SK-N-SH (cell line): ENCODE measurements around the gene SPATA32. TPM values are rescaled to one million over a fixed set of nuclear protein-coding genes. Genes with fewer than 3 reads are reported as not detected.

ENCODE experiments used
- CHD2 ChIP-seq: fragments of 150-350 bp; IDR thresholded peaks from 2 replicates; pipeline ENCODE4 v1.6.1; 2018; ENCODE audit warnings: low read length; ENCODE audit not compliant: partially characterized antibody
- CTCF ChIP-seq: fragments of 200-600 bp; sonication (generic); IDR thresholded peaks from 2 replicates; pipeline ENCODE4 v1.6.1; 2017; ENCODE audit warnings: antibody characterized with exemption, mild to moderate bottlenecking, moderate library complexity
- ELF1 ChIP-seq: IDR thresholded peaks from 2 replicates; pipeline ENCODE4 v1.4.0; 2012
- EZH2phosphoT487 ChIP-seq: fragments of 200-600 bp; sonication (generic); IDR thresholded peaks from 2 replicates; pipeline ENCODE4 v1.6.1; 2017; ENCODE audit warnings: low read depth, mixed run types, mild to moderate bottlenecking, antibody characterized with exemption, moderate library complexity, borderline replicate concordance
- FOSL2 ChIP-seq: IDR thresholded peaks from 2 replicates; pipeline ENCODE4 v1.4.0; 2012; ENCODE audit warnings: low read depth, mild to moderate bottlenecking, moderate library complexity, borderline replicate concordance
- FOXJ3 ChIP-seq: sonication (generic); formaldehyde crosslinking; IDR thresholded peaks from 2 replicates; pipeline ENCODE4 v1.5.1; 2020; ENCODE audit warnings: mild to moderate bottlenecking, missing genetic modification reagents
- FOXM1 ChIP-seq: IDR thresholded peaks from 2 replicates; pipeline ENCODE4 v1.4.0; 2012; ENCODE audit warnings: low read depth, mild to moderate bottlenecking
- GABPA ChIP-seq: IDR thresholded peaks from 2 replicates; pipeline ENCODE4 v1.4.0; 2012; ENCODE audit warnings: low read depth, mild to moderate bottlenecking
- GATA2 ChIP-seq: sonication (generic); formaldehyde crosslinking; IDR thresholded peaks from 2 replicates; pipeline ENCODE4 v1.5.0; 2020; ENCODE audit warnings: mild to moderate bottlenecking, missing genetic modification reagents
- JUND ChIP-seq: IDR thresholded peaks from 2 replicates; pipeline ENCODE4 v1.4.0; 2012
- MEF2A ChIP-seq: IDR thresholded peaks from 2 replicates; pipeline ENCODE4 v1.4.0; 2012; ENCODE audit warnings: low read depth, borderline replicate concordance
- MXI1 ChIP-seq: IDR thresholded peaks from 2 replicates; pipeline ENCODE4 v1.6.1; 2012; ENCODE audit warnings: mild to moderate bottlenecking, low read depth, low read length, improper control_type of control experiment
- NRF1 ChIP-seq: IDR thresholded peaks from 2 replicates; pipeline ENCODE4 v1.6.1; 2012; ENCODE audit warnings: low read depth, mild to moderate bottlenecking, low read length
- POLR2AphosphoS5 ChIP-seq: IDR thresholded peaks from 2 replicates; pipeline ENCODE4 v1.6.1; 2012; ENCODE audit warnings: low read depth, low read length
- RCOR1 ChIP-seq: fragments of 150-350 bp; IDR thresholded peaks from 2 replicates; pipeline ENCODE4 v1.6.1; 2017; ENCODE audit warnings: antibody characterized with exemption, low read length
- SIN3A ChIP-seq: IDR thresholded peaks from 2 replicates; pipeline ENCODE4 v1.6.1; 2012; ENCODE audit warnings: low read depth, mild to moderate bottlenecking, low read length, moderate library complexity, borderline replicate concordance
- SMC3 ChIP-seq: IDR thresholded peaks from 2 replicates; pipeline ENCODE4 v1.6.1; 2012; ENCODE audit warnings: low read depth, low read length, improper control_type of control experiment
- TAF1 ChIP-seq: IDR thresholded peaks from 2 replicates; pipeline ENCODE4 v1.6.1; 2012; ENCODE audit warnings: low read depth, mild to moderate bottlenecking, low read length, moderate library complexity, borderline replicate concordance
- TCF12 ChIP-seq: IDR thresholded peaks from 2 replicates; pipeline ENCODE4 v1.4.0; 2012
- TEAD4 ChIP-seq: IDR thresholded peaks from 2 replicates; pipeline ENCODE4 v1.4.0; 2012; ENCODE audit warnings: mild to moderate bottlenecking, borderline replicate concordance; ENCODE audit not compliant: insufficient read depth
- YY1 ChIP-seq: IDR thresholded peaks from 2 replicates; pipeline ENCODE4 v1.4.0; 2012; ENCODE audit warnings: low read depth, mild to moderate bottlenecking
- ZBTB33 ChIP-seq: IDR thresholded peaks from 2 replicates; pipeline ENCODE4 v1.4.0; 2012; ENCODE audit warnings: low read depth, borderline replicate concordance
- polyA plus RNA-seq, 3 experiments: library from polyadenylated mRNA; depleted of rRNA; stranded (reverse); fragments of >200 nt; gene quantifications; 2 replicates each; pipeline ENCODE4 v1.2.3, GENCODE V29; 2012
- TF ChIP-seq, protein P1 (sequence below): IDR thresholded peaks from 2 replicates; pipeline ENCODE4 v1.4.0; 2012; ENCODE audit warnings: low read depth
- TF ChIP-seq, protein P2 (sequence below): fragments of 150-350 bp; IDR thresholded peaks from 2 replicates; pipeline ENCODE4 v1.6.1; 2016; ENCODE audit warnings: mild to moderate bottlenecking, low read depth, low read length
- TF ChIP-seq, protein P3 (sequence below): IDR thresholded peaks from 2 replicates; pipeline ENCODE4; 2012

The SPATA32 gene
- polyA plus RNA-seq, 1 of the 3 experiments (the other 2 are of a cell fraction) = not detected

- TF ChIP-seq FOXM1 = no peak
- TF ChIP-seq, protein P1, sequence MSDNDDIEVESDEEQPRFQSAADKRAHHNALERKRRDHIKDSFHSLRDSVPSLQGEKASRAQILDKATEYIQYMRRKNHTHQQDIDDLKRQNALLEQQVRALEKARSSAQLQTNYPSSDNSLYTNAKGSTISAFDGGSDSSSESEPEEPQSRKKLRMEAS = no peak
- TF ChIP-seq FOSL2 = peak; percentile 74
- no peak for TF ChIP-seq SMC3
- TF ChIP-seq, protein P2, sequence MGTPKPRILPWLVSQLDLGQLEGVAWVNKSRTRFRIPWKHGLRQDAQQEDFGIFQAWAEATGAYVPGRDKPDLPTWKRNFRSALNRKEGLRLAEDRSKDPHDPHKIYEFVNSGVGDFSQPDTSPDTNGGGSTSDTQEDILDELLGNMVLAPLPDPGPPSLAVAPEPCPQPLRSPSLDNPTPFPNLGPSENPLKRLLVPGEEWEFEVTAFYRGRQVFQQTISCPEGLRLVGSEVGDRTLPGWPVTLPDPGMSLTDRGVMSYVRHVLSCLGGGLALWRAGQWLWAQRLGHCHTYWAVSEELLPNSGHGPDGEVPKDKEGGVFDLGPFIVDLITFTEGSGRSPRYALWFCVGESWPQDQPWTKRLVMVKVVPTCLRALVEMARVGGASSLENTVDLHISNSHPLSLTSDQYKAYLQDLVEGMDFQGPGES = no peak
- no peak for TF ChIP-seq NRF1
- TF ChIP-seq GABPA = no peak
- TF ChIP-seq YY1 = no peak; the same call in 1 of the 2 replicates
- TF ChIP-seq GATA2 (CRISPR knock-in tag) = no peak
- no peak for TF ChIP-seq RCOR1
- no peak for TF ChIP-seq ELF1
- peak; percentile 73 for TF ChIP-seq TCF12
- no peak for TF ChIP-seq TAF1
- peak; percentile 39; the same call in 1 of the 2 replicates for TF ChIP-seq TEAD4
- TF ChIP-seq EZH2phosphoT487 = no peak
- peak; percentile 76; the same call in 1 of the 2 replicates for TF ChIP-seq POLR2AphosphoS5
- TF ChIP-seq JUND = peak; percentile 85
- no peak for TF ChIP-seq FOXJ3 (CRISPR knock-in tag)
- no peak for TF ChIP-seq ZBTB33
- TF ChIP-seq, protein P3, sequence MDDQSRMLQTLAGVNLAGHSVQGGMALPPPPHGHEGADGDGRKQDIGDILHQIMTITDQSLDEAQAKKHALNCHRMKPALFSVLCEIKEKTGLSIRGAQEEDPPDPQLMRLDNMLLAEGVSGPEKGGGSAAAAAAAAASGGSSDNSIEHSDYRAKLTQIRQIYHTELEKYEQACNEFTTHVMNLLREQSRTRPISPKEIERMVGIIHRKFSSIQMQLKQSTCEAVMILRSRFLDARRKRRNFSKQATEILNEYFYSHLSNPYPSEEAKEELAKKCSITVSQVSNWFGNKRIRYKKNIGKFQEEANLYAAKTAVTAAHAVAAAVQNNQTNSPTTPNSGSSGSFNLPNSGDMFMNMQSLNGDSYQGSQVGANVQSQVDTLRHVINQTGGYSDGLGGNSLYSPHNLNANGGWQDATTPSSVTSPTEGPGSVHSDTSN = peak; percentile 94
- TF ChIP-seq MXI1 = no peak
- no peak for TF ChIP-seq SIN3A
- no peak for TF ChIP-seq CHD2
- no peak for TF ChIP-seq MEF2A
- TF ChIP-seq CTCF = no peak
Observed at GRCh38 chr17:45307290-45308015, 45.6 kb upstream of the SPATA32 start (continued).
